SK-N-MC (cell line): ENCODE data around the gene COL18A1.

Experiments
- EZH2 ChIP-seq: fragments of 200-600 bp; sonication (generic); IDR thresholded peaks from one replicate; pipeline ENCODE4 v1.6.1; 2017; ENCODE audit warnings: antibody characterized with exemption
- POLR2AphosphoS5 ChIP-seq: IDR thresholded peaks from 2 replicates; pipeline ENCODE4 v1.6.1; 2012; ENCODE audit warnings: mild to moderate bottlenecking, low read depth, low read length, borderline replicate concordance

GRCh38 chr21:45460011-45460565, 55.1 kb downstream of the COL18A1 start:
- TF ChIP-seq POLR2AphosphoS5, result no peak
- TF ChIP-seq EZH2, result no peak
